ENCODE measurements around the gene EXOC6B.

Gene EXOC6B

DNA sequence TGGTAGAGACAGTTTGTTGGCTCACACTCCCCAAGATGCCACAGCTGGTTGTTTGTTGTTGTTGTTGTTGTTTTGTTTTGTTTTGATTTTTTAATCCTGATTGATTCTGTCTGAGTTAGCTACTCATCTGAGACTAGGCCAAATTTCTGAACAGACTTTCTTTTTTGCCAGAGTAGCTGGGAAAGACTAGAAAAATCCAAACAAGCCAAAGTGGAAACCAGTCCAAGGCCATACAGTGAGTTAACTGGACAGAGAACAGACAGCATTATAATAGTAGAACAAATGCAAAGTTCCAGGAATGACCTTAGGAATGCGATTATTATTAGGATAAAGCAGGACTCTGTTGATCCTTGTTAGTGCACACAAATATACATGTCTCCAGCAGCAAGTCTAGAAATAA, 634.4 kb downstream of the EXOC6B start:
- H3K27me3 Mint-ChIP-seq = no peaks in the 10 kb centered on the region
- CTCF ChIA-PET = no interaction called here
- peaks cover 2% of the 10 kb centered on the region for H3K9me3 Mint-ChIP-seq
- no peak overlapping the region for H3K4me3 Mint-ChIP-seq
- H3K27ac Mint-ChIP-seq = no peak overlapping the region
- no peaks in the 10 kb centered on the region for H3K36me3 Mint-ChIP-seq
- no peaks in the 10 kb centered on the region for H3K4me1 Mint-ChIP-seq
- DNase-seq = no peak

DNA sequence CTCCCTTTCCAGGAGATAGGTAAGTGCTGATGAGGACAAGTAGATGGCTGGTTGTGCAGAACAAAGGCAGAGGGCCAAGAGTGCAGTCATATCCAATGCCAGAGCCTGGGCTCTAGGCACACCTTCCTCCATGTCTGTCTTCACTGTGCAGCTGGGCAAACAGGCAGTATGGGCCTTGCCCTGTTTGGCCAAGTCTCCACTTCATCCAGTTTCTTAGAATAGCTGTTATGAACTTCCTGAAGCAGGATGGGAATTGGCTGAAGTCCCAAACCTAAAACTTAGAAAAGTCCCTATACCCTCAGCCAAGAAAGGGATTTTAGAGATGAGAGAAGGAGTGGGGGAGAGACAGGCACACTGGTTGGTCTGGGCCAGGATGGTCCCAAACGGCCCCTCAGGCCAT, 640.6 kb downstream of the EXOC6B start:
- H3K36me3 Mint-ChIP-seq = no peaks in the 10 kb centered on the region
- no peak overlapping the region for H3K27ac Mint-ChIP-seq
- H3K27me3 Mint-ChIP-seq = no peaks in the 10 kb centered on the region
- DNase-seq = no peak
- peaks cover 2% of the 10 kb centered on the region for H3K9me3 Mint-ChIP-seq
- H3K4me3 Mint-ChIP-seq = no peak overlapping the region
- H3K4me1 Mint-ChIP-seq = no peaks in the 10 kb centered on the region
- CTCF ChIA-PET = no interaction called here

DNA sequence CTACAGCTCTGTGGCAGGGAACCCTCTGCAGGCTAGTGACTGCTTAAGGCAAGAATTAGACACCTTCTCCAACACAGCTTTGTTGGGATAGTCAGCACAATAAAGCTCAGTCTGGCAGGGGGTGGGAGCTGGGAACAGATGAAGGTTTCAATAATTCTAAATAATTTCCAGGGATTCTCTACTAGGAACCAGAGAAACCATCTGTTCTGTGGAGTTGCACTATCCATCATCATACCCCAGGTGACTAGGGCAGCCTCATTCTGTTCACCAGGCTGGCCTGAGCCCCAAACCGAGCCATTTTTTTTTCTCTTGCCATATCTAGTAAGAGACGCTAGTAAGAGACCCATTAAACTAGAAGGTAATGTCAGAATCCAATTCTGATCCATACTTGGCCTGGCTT, 642.4 kb downstream of the EXOC6B start:
- peaks cover 2% of the 10 kb centered on the region for H3K9me3 Mint-ChIP-seq
- DNase-seq = no peak
- CTCF ChIA-PET = no interaction called here
- no peak overlapping the region for H3K4me3 Mint-ChIP-seq
- no peaks in the 10 kb centered on the region for H3K4me1 Mint-ChIP-seq
- H3K27me3 Mint-ChIP-seq = no peaks in the 10 kb centered on the region
- H3K27ac Mint-ChIP-seq = no peak overlapping the region
- peaks cover 3% of the 10 kb centered on the region for H3K36me3 Mint-ChIP-seq

DNA sequence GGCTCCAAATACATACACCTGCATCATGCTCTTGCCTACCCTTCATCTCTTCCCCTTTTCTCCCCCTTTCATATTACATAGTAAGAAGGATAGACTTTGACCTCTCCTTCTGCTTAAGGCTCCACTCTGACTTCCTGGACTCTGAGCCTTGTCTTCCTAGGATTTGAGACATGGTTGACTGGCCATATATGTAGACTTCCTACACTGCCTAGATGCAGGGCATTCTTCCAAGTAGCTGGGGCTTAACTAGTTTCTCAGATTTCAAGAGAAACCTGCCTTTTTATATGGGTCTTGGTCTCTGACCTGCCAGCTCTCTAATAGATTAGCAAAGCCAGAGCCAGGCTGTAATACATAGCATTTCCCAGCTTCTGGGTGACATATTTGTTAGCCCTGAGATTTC, 642.8 kb downstream of the EXOC6B start:
- CTCF ChIA-PET = no interaction called here
- H3K4me1 Mint-ChIP-seq = no peaks in the 10 kb centered on the region

DNA sequence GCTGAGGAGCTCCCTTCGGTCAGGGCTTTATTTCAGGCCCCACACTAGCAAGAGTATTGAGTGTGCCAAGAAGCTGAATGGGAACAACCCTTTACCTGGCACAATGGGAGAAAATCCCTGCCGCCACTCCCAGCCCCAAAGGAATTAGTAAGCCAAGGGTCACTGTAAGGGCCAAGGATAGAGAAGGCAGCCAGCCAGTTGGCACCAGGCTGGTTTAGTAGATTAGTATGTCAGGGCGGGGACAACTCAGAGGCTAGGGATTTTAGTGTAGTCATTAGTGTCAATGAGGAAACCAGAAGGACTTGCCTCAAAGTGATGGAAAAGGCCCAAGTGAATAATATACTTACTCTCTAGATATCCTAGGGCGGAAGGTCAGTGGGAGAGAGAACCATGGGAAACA, 643.3 kb downstream of the EXOC6B start:
- Mint-ChIP-seq H3K27me3 (no peaks in the 10 kb centered on the region), H3K9me3 (no peaks in the 10 kb centered on the region), H3K4me3 (no peak overlapping the region), H3K4me1 (no peaks in the 10 kb centered on the region), H3K27ac (no peak overlapping the region), H3K36me3 (peaks cover 3% of the 10 kb centered on the region)
- no peak for DNase-seq
- CTCF ChIA-PET = no interaction called here

More for the DNA sequence above, 642.8 kb downstream of the EXOC6B start:
- no peak for DNase-seq
- Mint-ChIP-seq H3K4me3 (no peak overlapping the region), H3K9me3 (peaks cover under 1% of the 10 kb centered on the region), H3K36me3 (peaks cover 3% of the 10 kb centered on the region), H3K27me3 (no peaks in the 10 kb centered on the region), H3K27ac (no peak overlapping the region)

DNA sequence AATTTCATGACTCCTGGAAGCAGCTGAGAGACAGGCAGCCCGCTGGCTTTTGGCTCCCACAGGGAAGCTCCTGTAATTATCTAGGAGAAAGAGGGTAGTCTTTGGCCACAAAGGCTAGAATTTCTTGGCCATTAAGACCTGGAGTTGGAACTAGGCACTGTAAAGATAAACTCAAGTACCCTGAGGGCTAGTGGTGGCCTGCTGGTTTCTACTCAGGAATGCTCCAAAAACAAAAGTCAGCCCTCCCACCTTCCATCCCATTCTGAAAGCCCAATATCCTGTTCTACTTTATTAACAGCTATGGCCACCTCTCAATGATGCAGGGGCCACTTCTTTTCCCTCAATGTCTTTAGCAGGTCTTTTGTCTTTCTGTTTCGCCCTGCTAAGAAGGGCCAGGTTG, 644.2 kb downstream of the EXOC6B start:
- DNase-seq = no peak
- H3K4me3 Mint-ChIP-seq = no peak overlapping the region
- no peaks in the 10 kb centered on the region for H3K27me3 Mint-ChIP-seq
- CTCF ChIA-PET = no interaction called here
- H3K36me3 Mint-ChIP-seq = peaks cover 3% of the 10 kb centered on the region
- no peaks in the 10 kb centered on the region for H3K4me1 Mint-ChIP-seq
- no peak overlapping the region for H3K27ac Mint-ChIP-seq
- H3K9me3 Mint-ChIP-seq = no peaks in the 10 kb centered on the region

DNA sequence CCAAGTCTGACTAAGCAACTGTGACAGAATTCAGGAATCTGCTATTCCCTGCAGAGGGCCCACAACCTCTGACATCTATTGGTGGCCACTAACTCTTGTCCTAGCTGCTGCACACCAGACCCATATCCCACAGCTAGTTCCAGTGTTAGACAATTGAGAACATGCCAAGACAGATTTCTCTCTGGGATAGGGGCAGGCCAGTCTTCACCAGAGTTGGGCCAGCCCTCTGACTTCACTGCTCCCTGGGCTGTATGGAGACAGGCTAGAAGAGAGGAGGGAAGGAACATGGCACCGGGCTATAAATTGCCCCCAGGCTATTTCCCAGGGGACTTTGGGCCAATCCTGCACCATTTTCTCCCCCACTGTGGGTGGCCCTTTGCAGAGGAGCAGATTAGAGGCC, 645.5 kb downstream of the EXOC6B start:
- Mint-ChIP-seq H3K4me1 (no peaks in the 10 kb centered on the region), H3K27me3 (no peaks in the 10 kb centered on the region), H3K9me3 (no peaks in the 10 kb centered on the region), H3K4me3 (no peak overlapping the region), H3K27ac (no peak overlapping the region), H3K36me3 (peaks cover 3% of the 10 kb centered on the region)
- CTCF ChIA-PET = no interaction called here
- DNase-seq = no peak

DNA sequence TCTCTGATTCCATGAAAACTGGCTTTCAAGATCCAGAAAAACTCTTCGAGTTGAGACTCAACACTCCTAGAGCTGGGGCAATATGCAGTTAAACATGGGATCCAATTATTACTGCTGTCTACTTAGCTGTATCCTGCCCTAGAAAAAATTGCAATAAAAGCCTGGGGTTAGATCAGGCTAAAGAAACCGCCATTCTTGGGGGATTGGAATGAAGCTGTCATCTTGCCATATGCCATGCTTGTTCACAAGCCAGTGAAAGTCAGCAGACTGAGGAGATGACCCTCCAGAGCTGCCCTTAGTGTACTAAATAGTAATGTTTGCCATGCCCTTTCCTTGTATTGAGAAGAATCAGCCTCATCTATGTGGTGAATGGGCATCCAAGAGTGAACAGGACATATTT, 647.3 kb downstream of the EXOC6B start:
- H3K4me3 Mint-ChIP-seq = no peak overlapping the region
- CTCF ChIA-PET = no interaction called here

DNA sequence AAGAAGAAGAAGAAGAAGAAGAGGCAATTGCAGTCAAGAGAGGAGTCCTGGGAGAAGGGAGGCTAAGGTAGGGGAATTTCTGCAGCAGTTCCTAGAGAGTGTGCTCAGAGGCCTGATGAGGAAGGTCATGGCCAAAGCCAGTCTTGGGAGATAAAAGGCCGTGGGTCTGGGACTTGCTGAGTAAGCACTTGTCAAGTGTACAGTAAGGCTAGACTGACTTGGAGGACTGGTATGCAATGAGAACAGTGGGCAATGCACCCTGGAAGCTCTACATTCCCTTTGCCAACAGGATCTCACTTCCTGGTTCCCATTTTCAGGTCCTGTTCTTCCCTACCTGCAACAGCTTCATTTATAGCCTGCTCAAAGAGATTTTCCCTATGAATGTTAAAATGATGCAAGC, 649.6 kb downstream of the EXOC6B start:
- Mint-ChIP-seq H3K4me1 (no peaks in the 10 kb centered on the region), H3K4me3 (no peak overlapping the region), H3K27ac (no peak overlapping the region), H3K36me3 (peaks cover 3% of the 10 kb centered on the region), H3K9me3 (no peaks in the 10 kb centered on the region), H3K27me3 (no peaks in the 10 kb centered on the region)
- CTCF ChIA-PET = no interaction called here
- DNase-seq = no peak

More for the DNA sequence above, 647.3 kb downstream of the EXOC6B start:
- Mint-ChIP-seq H3K36me3 (peaks cover 3% of the 10 kb centered on the region), H3K27me3 (no peaks in the 10 kb centered on the region), H3K4me1 (no peaks in the 10 kb centered on the region), H3K27ac (no peak overlapping the region), H3K9me3 (no peaks in the 10 kb centered on the region)
- no peak for DNase-seq

DNA sequence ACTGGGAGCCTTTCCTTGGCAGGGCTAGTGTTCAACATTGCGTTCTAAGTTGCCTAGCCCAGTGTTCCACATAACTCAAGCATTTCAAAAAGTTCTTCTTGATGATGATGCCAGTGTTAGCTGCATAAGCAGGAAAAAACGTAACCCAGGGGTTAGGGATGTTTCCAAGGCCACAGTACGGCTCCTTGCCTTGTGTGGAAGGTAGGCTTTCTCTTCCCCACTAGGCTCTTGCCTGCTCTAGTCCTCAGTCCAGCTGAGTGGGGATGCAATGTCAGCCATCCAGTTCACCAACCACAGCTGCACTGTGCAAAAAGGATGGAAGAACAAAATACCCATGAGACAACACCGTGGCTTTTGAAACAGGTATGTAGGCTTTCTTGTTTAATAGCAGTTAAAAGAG, 650.2 kb downstream of the EXOC6B start:
- no peak overlapping the region for H3K27ac Mint-ChIP-seq
- no peaks in the 10 kb centered on the region for H3K9me3 Mint-ChIP-seq
- no peak for DNase-seq
- CTCF ChIA-PET = no interaction called here
- H3K4me1 Mint-ChIP-seq = no peaks in the 10 kb centered on the region
- H3K27me3 Mint-ChIP-seq = peaks cover under 1% of the 10 kb centered on the region
- H3K4me3 Mint-ChIP-seq = no peak overlapping the region
- H3K36me3 Mint-ChIP-seq = peaks cover 3% of the 10 kb centered on the region

DNA sequence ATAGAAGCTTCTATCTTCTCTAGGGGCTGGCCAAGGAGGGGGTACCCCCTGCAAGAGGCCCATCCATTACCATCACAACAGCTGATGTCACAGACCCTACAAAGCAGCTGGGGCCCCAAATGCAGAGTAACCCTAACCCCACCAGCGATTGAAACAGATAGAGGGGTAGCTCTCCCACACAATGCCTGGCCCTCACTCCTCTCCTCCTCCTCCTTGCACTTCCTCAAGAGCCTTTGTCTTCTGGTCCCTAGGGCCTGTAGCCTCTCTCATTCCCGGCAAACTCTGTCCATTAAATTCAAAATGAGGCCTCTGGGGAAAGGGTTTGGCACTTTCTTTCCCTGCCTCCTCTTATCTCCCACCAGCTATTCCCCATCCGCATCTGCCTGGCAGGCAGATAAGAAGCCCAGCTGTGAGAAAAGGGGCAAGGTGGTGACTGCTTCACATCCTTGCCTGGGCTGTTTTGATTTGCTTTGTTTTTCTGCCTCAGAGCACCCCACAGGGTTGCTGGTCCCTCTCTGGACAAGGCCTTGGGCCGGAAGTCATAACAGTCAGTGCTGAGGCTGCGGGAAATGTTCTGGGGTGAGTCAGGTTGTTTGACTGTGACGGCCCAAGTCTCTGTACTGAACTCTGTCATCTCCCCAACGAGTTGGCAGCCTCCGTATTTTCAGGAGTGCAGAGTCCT, 652.1 kb downstream of the EXOC6B start:
- H3K4me3 Mint-ChIP-seq = no peak overlapping the region
- CTCF ChIA-PET = no interaction called here
- no peaks in the 10 kb centered on the region for H3K4me1 Mint-ChIP-seq
- DNase-seq = no peak
- peaks cover 1% of the 10 kb centered on the region for H3K36me3 Mint-ChIP-seq
- peaks cover 4% of the 10 kb centered on the region for H3K27me3 Mint-ChIP-seq
- H3K27ac Mint-ChIP-seq = no peak overlapping the region
- no peaks in the 10 kb centered on the region for H3K9me3 Mint-ChIP-seq

DNA sequence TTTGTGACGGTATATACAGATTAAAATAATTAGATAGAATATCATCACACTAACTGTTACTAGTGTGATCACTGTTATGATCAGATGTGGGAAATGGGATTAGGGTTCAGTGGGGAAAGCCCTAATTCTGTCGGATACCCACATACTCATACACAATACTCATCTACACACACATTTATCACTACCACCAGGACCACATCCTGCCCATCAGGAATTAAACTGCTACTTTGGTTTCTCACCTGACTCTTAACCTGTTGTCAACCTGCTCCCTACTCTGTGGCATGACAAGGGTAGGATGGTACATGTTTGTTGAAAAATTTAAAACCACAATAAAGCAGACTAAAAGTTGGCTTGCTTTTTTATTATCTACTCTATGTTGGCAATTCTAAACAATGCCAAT, 653.4 kb downstream of the EXOC6B start:
- CTCF ChIA-PET = no interaction called here
- Mint-ChIP-seq H3K9me3 (no peaks in the 10 kb centered on the region), H3K4me1 (no peaks in the 10 kb centered on the region), H3K27me3 (peaks cover 4% of the 10 kb centered on the region), H3K27ac (no peak overlapping the region), H3K36me3 (no peaks in the 10 kb centered on the region), H3K4me3 (no peak overlapping the region)
- DNase-seq = no peak

DNA sequence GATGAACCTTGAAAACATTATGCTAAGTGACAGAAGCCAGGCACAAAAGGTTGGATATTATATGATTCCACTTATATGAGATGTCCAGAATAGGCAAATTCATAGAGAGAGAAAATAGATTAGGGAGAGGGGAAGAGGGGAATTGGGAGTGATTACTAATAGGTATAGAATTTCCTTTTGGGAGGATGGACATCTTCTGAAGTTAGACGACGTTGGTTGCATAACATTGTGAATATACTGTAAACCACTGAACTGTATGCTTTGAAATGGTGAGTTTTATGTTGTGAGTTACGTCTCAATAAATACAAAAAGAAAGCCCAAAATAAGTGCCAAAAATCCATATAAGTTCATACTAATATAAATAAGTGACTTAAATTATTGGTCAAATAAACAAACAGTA, 659.6 kb downstream of the EXOC6B start:
- CTCF ChIA-PET = no interaction called here
- Mint-ChIP-seq H3K27me3 (peaks cover 4% of the 10 kb centered on the region), H3K9me3 (no peaks in the 10 kb centered on the region), H3K27ac (no peak overlapping the region), H3K4me3 (no peak overlapping the region), H3K36me3 (no peaks in the 10 kb centered on the region), H3K4me1 (no peaks in the 10 kb centered on the region)
- no peak for DNase-seq

DNA sequence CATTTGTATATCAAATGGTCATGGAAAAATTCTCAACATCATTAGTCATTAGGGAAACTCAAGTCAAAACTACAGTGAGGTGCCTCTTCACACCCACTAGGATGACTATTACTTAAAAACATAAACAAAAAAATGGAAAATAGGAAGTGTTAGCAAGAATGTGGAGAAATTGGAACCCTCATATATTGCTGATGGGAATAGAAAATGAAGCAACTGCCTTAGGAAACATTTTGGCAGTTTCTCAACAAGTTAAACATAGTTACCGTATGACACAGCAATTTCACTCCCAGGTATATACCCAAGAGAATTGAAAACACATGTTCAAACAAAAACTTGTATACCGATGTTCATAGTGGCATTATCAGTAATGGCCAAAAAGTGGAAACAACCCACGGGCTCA, 660.0 kb downstream of the EXOC6B start:
- H3K9me3 Mint-ChIP-seq = no peaks in the 10 kb centered on the region
- no peaks in the 10 kb centered on the region for H3K4me1 Mint-ChIP-seq
- H3K36me3 Mint-ChIP-seq = no peaks in the 10 kb centered on the region
- H3K4me3 Mint-ChIP-seq = no peak overlapping the region
- no peak overlapping the region for H3K27ac Mint-ChIP-seq
- peaks cover 4% of the 10 kb centered on the region for H3K27me3 Mint-ChIP-seq
- CTCF ChIA-PET = no interaction called here
- no peak for DNase-seq

DNA sequence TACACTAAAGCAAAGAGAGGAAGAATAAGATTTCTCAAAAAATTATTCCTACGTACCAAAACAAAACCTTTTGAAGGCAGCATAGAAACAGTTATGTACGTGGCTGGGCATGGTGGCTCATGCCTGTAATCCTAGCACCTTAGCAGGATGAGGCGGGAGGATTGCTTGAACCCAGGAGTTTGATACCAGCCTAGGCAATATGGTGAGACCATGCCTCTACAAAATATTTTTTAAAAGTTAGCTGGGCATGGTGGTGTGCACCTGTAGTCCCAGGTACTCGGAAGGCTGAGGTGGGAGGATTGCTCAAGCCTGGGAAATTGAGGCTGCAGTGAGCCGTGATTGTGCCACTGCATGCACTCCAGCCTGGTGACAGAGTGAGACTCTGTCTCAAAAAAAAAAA, 663.3 kb downstream of the EXOC6B start:
- DNase-seq = no peak
- CTCF ChIA-PET = no interaction called here
- H3K36me3 Mint-ChIP-seq = no peaks in the 10 kb centered on the region
- peaks cover 9% of the 10 kb centered on the region for H3K27me3 Mint-ChIP-seq
- H3K27ac Mint-ChIP-seq = no peak overlapping the region
- H3K4me3 Mint-ChIP-seq = no peak overlapping the region
- H3K9me3 Mint-ChIP-seq = no peaks in the 10 kb centered on the region
- no peaks in the 10 kb centered on the region for H3K4me1 Mint-ChIP-seq

Data from activated naive CD4-positive, alpha-beta T cell treated with anti-CD3 and anti-CD28 coated beads, Interleukin-2, amount 10 ng/mL, durations not matched to agents 7 days and 5 days (primary cell).